Activated CD8-positive, alpha-beta T cell treated with anti-CD3 and anti-CD28 coated beads for 36 hours (primary cell): ENCODE measurements around the gene ARHGAP9. TPM values are rescaled to one million over a fixed set of nuclear protein-coding genes. Genes with fewer than 3 reads are reported as not detected.

ENCODE experiments used
- ATAC-seq: fragments of 200-7000 bp; cut with Tn5 transposase; one replicate; pipeline ENCODE4 v1.10.0; 2021; ENCODE audit warnings: mild to moderate bottlenecking, moderate library complexity
- CTCF ChIA-PET: fragments of 350-600 bp; sonication (Branson Sonifier 250); formaldehyde crosslinking; loops from one replicate; lab custom pipeline; 2021; ENCODE audit warnings: antibody characterized with exemption; lab: Charles Lee
- POLR2A ChIA-PET: fragments of 350-600 bp; sonication (Branson Sonifier 250); formaldehyde crosslinking; loops from one replicate; lab custom pipeline; 2021; ENCODE audit warnings: antibody characterized with exemption; lab: Charles Lee
- DNase-seq: peaks from one replicate; pipeline ENCODE4 v3.0.0-alpha.2; 2020
- H3K27ac Mint-ChIP-seq: one replicate; pipeline ENCODE4 v1.8.0; 2021; ENCODE audit warnings: mild to moderate bottlenecking, mixed read lengths
- H3K27me3 Mint-ChIP-seq: one replicate; pipeline ENCODE4 v1.8.0; 2021; ENCODE audit warnings: mixed read lengths
- H3K36me3 Mint-ChIP-seq: one replicate; pipeline ENCODE4 v1.8.0; 2021; ENCODE audit warnings: low read depth, mixed read lengths
- H3K4me1 Mint-ChIP-seq: one replicate; pipeline ENCODE4 v1.8.0; 2021; ENCODE audit warnings: low read depth, mixed read lengths
- H3K4me3 Mint-ChIP-seq: one replicate; pipeline ENCODE4 v1.8.0; 2021; ENCODE audit warnings: mild to moderate bottlenecking, moderate library complexity, mixed read lengths
- H3K9me3 Mint-ChIP-seq: one replicate; pipeline ENCODE4 v1.8.0; 2021; ENCODE audit warnings: mixed read lengths
- CTCF ChIP-seq: fragments of 200-600 bp; IDR thresholded peaks from one replicate; pipeline ENCODE4 v1.8.0; 2022; ENCODE audit warnings: antibody characterized with exemption, mild to moderate bottlenecking
- intact Hi-C: fragments of 100-400 bp; cut with micrococcal nuclease; formaldehyde crosslinking; loops from one replicate; pipeline ENCODE4 v1.10.0; 2022
- total RNA-seq, 2 experiments: library from RNA; stranded (reverse); gene quantifications; one replicate each; pipeline ENCODE4 v1.2.3, GENCODE V29; 2021

The ARHGAP9 gene
- total RNA-seq, 2 experiments from 2014 or later: 125 to 128 TPM

GRCh38 chr12:57462912-57463253 lies 16.8 kb downstream of the ARHGAP9 start:
- TF ChIP-seq CTCF: no peak
- Mint-ChIP-seq H3K27me3 (peaks cover 4% of the 10 kb centered on the region), H3K4me3 (peak overlapping the region; percentile 83), H3K9me3 (no peaks in the 10 kb centered on the region), H3K36me3 (peaks cover 9% of the 10 kb centered on the region), H3K4me1 (peaks cover 40% of the 10 kb centered on the region), H3K27ac (peak overlapping the region; percentile 88)
- ATAC-seq (no peak), DNase-seq (no peak)
- ChIA-PET CTCF (interaction anchor here (0.8 to 6.8 kb wide), 14 partner anchors 9 to 228 kb away, joined by 3 to 152 read pairs (median 5); partner anchors contain the start of genes ARHGAP9 and MARS1), POLR2A (interaction anchor here (1.3 to 5.8 kb wide), 6 partner anchors 9 to 238 kb away, joined by 3 to 50 read pairs (median 8); partner anchors contain the start of genes ARHGAP9 and DDIT3)
- intact Hi-C loops: no loop called here

- ChIA-PET CTCF (interaction anchor here (0.6 to 6.8 kb wide), 13 partner anchors 9 to 218 kb away, joined by 3 to 152 read pairs (median 5); partner anchors contain the start of genes ARHGAP9, DDIT3 and MARS1), POLR2A (interaction anchor here (0.6 to 5.8 kb wide), 9 partner anchors 9 to 238 kb away, joined by 3 to 50 read pairs (median 4); partner anchors contain the start of genes ARHGAP9 and DDIT3)
- peak; percentile 94 for DNase-seq
- peak; percentile 78 for ATAC-seq
- intact Hi-C loops: no loop called here
- peak; percentile 89 for TF ChIP-seq CTCF
- H3K4me3 Mint-ChIP-seq: peak overlapping the region; percentile 83
- H3K9me3 Mint-ChIP-seq: no peaks in the 10 kb centered on the region
- peaks cover 4% of the 10 kb centered on the region for H3K27me3 Mint-ChIP-seq
- H3K36me3 Mint-ChIP-seq: peaks cover 5% of the 10 kb centered on the region
- H3K4me1 Mint-ChIP-seq: peaks cover 40% of the 10 kb centered on the region
- H3K27ac Mint-ChIP-seq: peak overlapping the region; percentile 88
Measured at GRCh38 chr12:57462251-57462911, 17.3 kb downstream of the ARHGAP9 start.

- intact Hi-C loops: no loop called here
- no peak for TF ChIP-seq CTCF
- Mint-ChIP-seq H3K4me3 (peak overlapping the region; percentile 83), H3K9me3 (no peaks in the 10 kb centered on the region), H3K36me3 (peaks cover under 1% of the 10 kb centered on the region), H3K4me1 (peaks cover 42% of the 10 kb centered on the region), H3K27ac (peak overlapping the region; percentile 16), H3K27me3 (peaks cover 4% of the 10 kb centered on the region)
- ChIA-PET CTCF (interaction anchor here (0.6 to 6.8 kb wide), 14 partner anchors 9 to 220 kb away, joined by 3 to 152 read pairs (median 6); partner anchors contain the start of genes ARHGAP9, DDIT3 and MARS1), POLR2A (interaction anchor here (0.6 to 5.8 kb wide), 11 partner anchors 9 to 237 kb away, joined by 3 to 50 read pairs (median 8); partner anchors contain the start of genes ARHGAP9 and DDIT3)
- DNase-seq: peak; percentile 57
- ATAC-seq: no peak
Measured at GRCh38 chr12:57461917-57462250, 17.8 kb downstream of the ARHGAP9 start.

- Mint-ChIP-seq H3K4me1 (peaks cover 46% of the 10 kb centered on the region), H3K4me3 (peak overlapping the region; percentile 83), H3K36me3 (no peaks in the 10 kb centered on the region), H3K9me3 (no peaks in the 10 kb centered on the region), H3K27ac (no peak overlapping the region), H3K27me3 (peaks cover 4% of the 10 kb centered on the region)
- TF ChIP-seq CTCF: no peak
- ChIA-PET POLR2A (interaction anchor here (0.6 to 5.8 kb wide), 13 partner anchors 8 to 237 kb away, joined by 3 to 50 read pairs (median 3); partner anchors contain the start of genes ARHGAP9 and DDIT3), CTCF (interaction anchor here (0.6 to 6.8 kb wide), 14 partner anchors 9 to 220 kb away, joined by 3 to 152 read pairs (median 6); partner anchors contain the start of genes ARHGAP9, DDIT3 and MARS1)
- intact Hi-C loops: no loop called here
- ATAC-seq (no peak), DNase-seq (peak; percentile 61)
Measured at GRCh38 chr12:57461276-57461916, 18.3 kb downstream of the ARHGAP9 start.
